Measurements from ENCODE around the gene DEPDC1B. TPM values are rescaled to one million over a fixed set of nuclear protein-coding genes. Genes with fewer than 3 reads are reported as not detected.

The DEPDC1B gene
- total and polyA plus RNA-seq, 2 of the 4 experiments (the other 2 are of a cell fraction), result 4.4 to 9.3 TPM

- in situ Hi-C loops (cut with MboI; ENCODE audit: low sequenced_read_pairs), result no loop called here
- no peak for TF ChIP-seq RAD21 (IDR thresholded peaks at IDR 0.05; ENCODE audit: low read length)
- TF ChIP-seq, protein P1, sequence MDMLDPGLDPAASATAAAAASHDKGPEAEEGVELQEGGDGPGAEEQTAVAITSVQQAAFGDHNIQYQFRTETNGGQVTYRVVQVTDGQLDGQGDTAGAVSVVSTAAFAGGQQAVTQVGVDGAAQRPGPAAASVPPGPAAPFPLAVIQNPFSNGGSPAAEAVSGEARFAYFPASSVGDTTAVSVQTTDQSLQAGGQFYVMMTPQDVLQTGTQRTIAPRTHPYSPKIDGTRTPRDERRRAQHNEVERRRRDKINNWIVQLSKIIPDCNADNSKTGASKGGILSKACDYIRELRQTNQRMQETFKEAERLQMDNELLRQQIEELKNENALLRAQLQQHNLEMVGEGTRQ (IDR thresholded peaks at IDR 0.05; ENCODE audit: low read depth, low read length), result no peak
- no peak for TF ChIP-seq CEBPB (IDR thresholded peaks at IDR 0.05; ENCODE audit: low read depth, low read length)
- TF ChIP-seq RCOR1 (IDR thresholded peaks at IDR 0.05; ENCODE audit: insufficient replicate concordance, low read length), result no peak
- TF ChIP-seq RFX5 (IDR thresholded peaks at IDR 0.05; ENCODE audit: low read depth, low read length), result no peak
- TF ChIP-seq MAZ (IDR thresholded peaks at IDR 0.05; ENCODE audit: borderline replicate concordance, low read depth, low read length), result no peak
- no peak for TF ChIP-seq MXI1 (IDR thresholded peaks at IDR 0.05; ENCODE audit: borderline replicate concordance, low read depth, low read length)
- TF ChIP-seq POLR2A (IDR thresholded peaks at IDR 0.05; ENCODE audit: low read depth, low read length), result no peak
- TF ChIP-seq CHD1 (IDR thresholded peaks at IDR 0.05; ENCODE audit: low read depth, low read length), result no peak
- no peak for TF ChIP-seq ELK1 (IDR thresholded peaks at IDR 0.05; ENCODE audit: borderline replicate concordance, low read depth, low read length)
- TF ChIP-seq BHLHE40 (IDR thresholded peaks at IDR 0.05; ENCODE audit: low read depth, low read length), result no peak
- TF ChIP-seq, protein P2, sequence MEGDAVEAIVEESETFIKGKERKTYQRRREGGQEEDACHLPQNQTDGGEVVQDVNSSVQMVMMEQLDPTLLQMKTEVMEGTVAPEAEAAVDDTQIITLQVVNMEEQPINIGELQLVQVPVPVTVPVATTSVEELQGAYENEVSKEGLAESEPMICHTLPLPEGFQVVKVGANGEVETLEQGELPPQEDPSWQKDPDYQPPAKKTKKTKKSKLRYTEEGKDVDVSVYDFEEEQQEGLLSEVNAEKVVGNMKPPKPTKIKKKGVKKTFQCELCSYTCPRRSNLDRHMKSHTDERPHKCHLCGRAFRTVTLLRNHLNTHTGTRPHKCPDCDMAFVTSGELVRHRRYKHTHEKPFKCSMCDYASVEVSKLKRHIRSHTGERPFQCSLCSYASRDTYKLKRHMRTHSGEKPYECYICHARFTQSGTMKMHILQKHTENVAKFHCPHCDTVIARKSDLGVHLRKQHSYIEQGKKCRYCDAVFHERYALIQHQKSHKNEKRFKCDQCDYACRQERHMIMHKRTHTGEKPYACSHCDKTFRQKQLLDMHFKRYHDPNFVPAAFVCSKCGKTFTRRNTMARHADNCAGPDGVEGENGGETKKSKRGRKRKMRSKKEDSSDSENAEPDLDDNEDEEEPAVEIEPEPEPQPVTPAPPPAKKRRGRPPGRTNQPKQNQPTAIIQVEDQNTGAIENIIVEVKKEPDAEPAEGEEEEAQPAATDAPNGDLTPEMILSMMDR (conservative IDR thresholded peaks at IDR 0.05; ENCODE audit: low read depth, low read length), result no peak
- TF ChIP-seq MAFK (IDR thresholded peaks at IDR 0.05; ENCODE audit: low read depth, low read length), result no peak
- no peak for TF ChIP-seq FOS (IDR thresholded peaks at IDR 0.05; ENCODE audit: low read depth, low read length)
- no peak for TF ChIP-seq NFE2L2 (IDR thresholded peaks at IDR 0.05; ENCODE audit: low read depth, low read length)
- no peak for TF ChIP-seq SMC3 (IDR thresholded peaks at IDR 0.05; ENCODE audit: low read depth, low read length)
- H3K4me1 ChIP-seq (ENCODE audit: control insufficient read depth, insufficient read depth, low read length), result 0 out of 2 replicates have a peak, but pooled peaks cover 1% of the 10 kb centered on the region
- H3K79me1 ChIP-seq (ENCODE audit: low read depth in 1 of 2, low read length in 2 of 2), result no peaks in the 10 kb centered on the region
- no peak for DNase-seq
- no peaks in the 10 kb centered on the region for H4K20me1 ChIP-seq (ENCODE audit: insufficient read depth, low read length)
- H3K14ac ChIP-seq (replicated peaks; ENCODE audit: low read depth, low read length), result no peak overlapping the region
- no peak overlapping the region for H4K8ac ChIP-seq (ENCODE audit: low read depth in 2 of 2, low read length in 2 of 2)
- H3K36me3 ChIP-seq (ENCODE audit: control insufficient read depth, insufficient read depth, low read length), result no peaks in the 10 kb centered on the region
- H4K91ac ChIP-seq (ENCODE audit: insufficient read depth, low read depth, low read length), result no peak overlapping the region
- H2AK9ac ChIP-seq (replicated peaks; ENCODE audit: low read depth, low read length, poor library complexity), result no peak overlapping the region
- no TSS peak for BruUV-seq (replicated peaks)
- no peak overlapping the region for H2AK5ac ChIP-seq (ENCODE audit: low read depth, low read length)
- no peak overlapping the region for H3K9ac ChIP-seq (ENCODE audit: low read depth, low read length)
- dilution Hi-C loops (cut with HindIII; ENCODE audit: low sequenced_read_pairs, unreplicated experiment), result no loop called here
- no peaks in the 10 kb centered on the region for H3K9me1 ChIP-seq (ENCODE audit: insufficient read depth, low read length)
- POLR2A ChIA-PET (ENCODE audit: unreplicated experiment), result no interaction called here
- H2BK5ac ChIP-seq (ENCODE audit: low read depth, low read length, poor library complexity, severe bottlenecking), result no peak overlapping the region
- WGBS, 2 experiments (ENCODE audit: extremely low coverage in 2 of 2, insufficient read length in 1 of 2), result no CpG with 5 or more reads among the region's 4 CpGs
- CTCF ChIA-PET, result interaction anchor here (0.7 kb wide), 1 partner anchor 13 kb away, joined by 3 read pairs; no protein-coding TSS in a partner anchor
- no peak overlapping the region for H3K4me2 ChIP-seq (ENCODE audit: low read depth, low read length)
- H3K56ac ChIP-seq (ENCODE audit: extremely low read depth, insufficient read depth, low read length), result no peak overlapping the region
- H3K4me3 ChIP-seq (ENCODE audit: insufficient read depth, low read depth, low read length), result no peak overlapping the region
- H2BK120ac ChIP-seq (ENCODE audit: low read depth, low read length), result no peak overlapping the region
- no peak overlapping the region for H3K27ac ChIP-seq (ENCODE audit: insufficient read depth, low read length)
- no peak overlapping the region for H3K4ac ChIP-seq (ENCODE audit: low read depth, low read length)
- H3K9me3 ChIP-seq (ENCODE audit: control insufficient read depth, insufficient read depth, low read length), result no peaks in the 10 kb centered on the region
- H4K5ac ChIP-seq (ENCODE audit: low read depth, low read length), result no peak overlapping the region
- no peak overlapping the region for H3K23ac ChIP-seq (ENCODE audit: low read depth, low read length)
- no peak for ATAC-seq (ENCODE audit: low read depth)
- no peak overlapping the region for H2BK15ac ChIP-seq (ENCODE audit: low read depth, low read length)
- H3K27me3 ChIP-seq (ENCODE audit: control insufficient read depth, insufficient read depth, low read length), result no peaks in the 10 kb centered on the region
- intact Hi-C loops (cut with micrococcal nuclease), result no loop called here
- no peak overlapping the region for H2BK20ac ChIP-seq (ENCODE audit: low read depth, low read length)
- no peak overlapping the region for H2AFZ ChIP-seq (replicated peaks; ENCODE audit: low read length, poor library complexity)
- H3K18ac ChIP-seq (ENCODE audit: low read depth, low read length), result no peak overlapping the region
Measured at GRCh38 chr5:60598424-60598823, 101.5 kb downstream of the DEPDC1B start.

Data from IMR-90 (cell line).